HG03066 (cell line): Measurements from ENCODE around the gene PCBP3.
"Not testable (repeated sequence)": the region's sequence is repeated elsewhere in the genome, so short reads cannot be mapped to it uniquely, and the experiment has no call there.

Experiments
- ATAC-seq: cut with Tn5 transposase; IDR thresholded peaks from one replicate; pipeline ENCODE4 v1.9.1; 2021; ENCODE audit warnings: low read depth; ENCODE audit not compliant: unreplicated experiment

The PCBP3 gene

DNA sequence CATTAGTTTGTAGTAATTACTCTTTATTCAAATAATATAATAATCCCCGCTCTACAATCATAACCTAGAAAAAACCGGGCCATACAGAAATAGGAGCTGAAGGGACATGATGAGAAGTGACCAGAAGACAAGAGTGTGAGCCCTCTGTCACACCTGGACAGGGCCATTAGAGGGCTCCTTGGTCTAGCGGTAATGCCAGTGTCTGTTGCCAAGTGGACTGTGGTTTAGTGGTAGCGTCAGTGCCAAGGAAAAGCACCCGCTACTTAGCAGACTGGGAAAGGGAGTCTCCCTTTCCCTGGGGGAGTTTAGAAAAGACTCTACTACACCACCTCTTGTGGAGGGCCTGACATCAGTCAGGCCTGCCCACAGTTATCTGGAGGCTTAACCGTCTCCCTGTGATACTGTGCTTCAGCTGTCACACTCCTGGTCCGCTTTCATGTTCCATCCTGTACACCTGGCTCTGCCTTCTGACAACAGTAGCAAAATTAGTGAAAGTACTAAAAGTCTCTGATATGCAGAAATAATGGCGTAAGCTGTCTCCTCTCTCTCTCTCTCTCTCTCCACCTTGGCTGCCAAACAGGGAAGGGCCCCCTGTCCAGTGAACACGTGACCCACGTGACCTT, 19.2 kb downstream of the PCBP3 start:
- ATAC-seq = not testable (repeated sequence)

DNA sequence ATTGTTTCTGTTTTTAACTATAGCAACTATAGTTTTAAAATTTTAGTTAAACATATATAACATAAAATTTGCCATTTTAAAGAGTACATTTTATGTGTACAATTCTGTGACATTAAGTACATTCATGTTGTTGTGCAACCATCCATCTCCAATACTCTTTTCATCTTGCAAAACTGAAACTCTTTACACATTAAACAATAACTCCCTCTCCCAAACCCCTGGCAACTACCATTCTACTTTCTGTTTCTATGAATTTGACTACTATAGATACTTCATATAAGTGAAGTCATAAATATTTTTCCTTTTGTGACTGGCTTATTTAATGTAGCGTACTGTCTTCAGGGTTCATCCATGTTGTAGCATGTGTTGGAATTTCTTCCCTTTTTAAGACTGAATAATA, 25.9 kb downstream of the PCBP3 start:
- ATAC-seq = no peak

DNA sequence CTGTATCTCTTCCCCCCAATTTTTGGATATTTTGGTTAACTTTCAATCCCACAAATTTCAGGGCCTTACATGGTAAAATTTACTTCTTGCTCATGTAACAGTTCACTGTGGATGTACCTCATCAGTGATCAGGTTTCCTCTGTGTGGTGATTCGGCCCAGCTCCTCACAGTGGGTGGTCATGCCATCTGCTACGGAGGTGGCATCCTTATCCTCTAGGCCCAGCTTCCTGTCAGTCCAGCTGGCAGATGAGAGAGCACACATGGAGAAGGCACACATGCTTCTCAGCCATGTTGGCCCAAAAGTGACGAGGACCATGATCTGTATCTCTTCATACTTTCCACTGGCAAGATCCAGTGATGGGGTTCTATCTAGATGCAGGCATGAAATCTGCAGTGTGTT, 27.2 kb downstream of the PCBP3 start:
- ATAC-seq = no peak

DNA sequence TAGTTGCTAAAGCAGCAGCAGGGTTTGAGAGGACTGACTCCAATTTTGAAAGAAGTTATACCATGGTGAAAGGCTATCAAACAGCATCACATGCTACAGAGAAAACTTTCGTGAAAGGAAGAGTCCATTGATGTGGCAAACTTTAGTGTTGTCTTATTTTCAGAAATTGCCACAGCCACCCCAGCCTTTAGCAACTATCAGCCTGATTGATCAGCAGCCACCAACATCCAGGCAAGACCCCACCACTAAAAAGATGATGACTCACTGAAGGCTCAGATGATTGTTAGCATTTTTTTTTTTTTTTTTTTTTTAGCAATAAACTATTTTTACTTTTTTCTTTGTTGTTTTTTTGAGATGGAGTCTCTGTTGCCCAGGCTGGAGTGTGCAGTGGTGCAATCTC, 35.3 kb downstream of the PCBP3 start:
- ATAC-seq = not testable (repeated sequence)

DNA sequence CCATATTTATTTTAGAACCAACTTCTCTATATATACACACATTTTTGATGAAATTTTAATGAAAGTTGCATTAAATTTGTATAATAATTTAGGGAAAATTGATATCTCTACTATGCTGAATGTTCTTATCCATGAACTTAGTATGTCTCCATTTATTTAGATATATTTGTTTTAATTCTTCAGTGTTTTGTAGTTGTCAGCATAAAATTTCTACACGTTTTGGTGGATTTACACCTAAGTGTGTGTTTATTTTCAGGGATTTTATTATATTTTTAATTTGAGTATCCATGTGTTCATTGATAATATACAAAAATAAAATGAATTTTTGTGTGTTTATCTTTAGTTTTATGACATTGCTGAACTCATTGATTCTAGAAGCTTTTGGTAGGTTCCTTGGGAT, 36.7 kb downstream of the PCBP3 start:
- no peak for ATAC-seq

DNA sequence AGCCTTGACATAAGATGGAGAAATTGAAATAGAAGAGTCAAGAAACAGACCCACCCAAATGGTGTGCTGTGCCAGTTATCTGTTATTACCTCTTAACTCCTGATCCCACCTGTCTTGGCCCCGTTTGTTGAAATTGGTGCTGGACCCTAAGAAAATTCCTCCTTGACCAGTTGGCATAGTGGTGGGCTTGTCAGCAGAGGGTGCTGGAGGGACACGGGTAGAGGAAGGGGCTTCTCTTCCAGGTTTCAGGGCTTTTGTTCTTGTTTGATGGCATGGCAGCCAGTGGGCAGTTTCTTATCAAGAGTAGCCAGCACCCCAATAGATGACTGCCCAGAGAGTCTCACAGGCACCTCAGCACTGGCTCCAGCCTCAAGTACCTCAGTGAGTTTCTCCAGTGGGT, 51.6 kb downstream of the PCBP3 start:
- no peak for ATAC-seq

DNA sequence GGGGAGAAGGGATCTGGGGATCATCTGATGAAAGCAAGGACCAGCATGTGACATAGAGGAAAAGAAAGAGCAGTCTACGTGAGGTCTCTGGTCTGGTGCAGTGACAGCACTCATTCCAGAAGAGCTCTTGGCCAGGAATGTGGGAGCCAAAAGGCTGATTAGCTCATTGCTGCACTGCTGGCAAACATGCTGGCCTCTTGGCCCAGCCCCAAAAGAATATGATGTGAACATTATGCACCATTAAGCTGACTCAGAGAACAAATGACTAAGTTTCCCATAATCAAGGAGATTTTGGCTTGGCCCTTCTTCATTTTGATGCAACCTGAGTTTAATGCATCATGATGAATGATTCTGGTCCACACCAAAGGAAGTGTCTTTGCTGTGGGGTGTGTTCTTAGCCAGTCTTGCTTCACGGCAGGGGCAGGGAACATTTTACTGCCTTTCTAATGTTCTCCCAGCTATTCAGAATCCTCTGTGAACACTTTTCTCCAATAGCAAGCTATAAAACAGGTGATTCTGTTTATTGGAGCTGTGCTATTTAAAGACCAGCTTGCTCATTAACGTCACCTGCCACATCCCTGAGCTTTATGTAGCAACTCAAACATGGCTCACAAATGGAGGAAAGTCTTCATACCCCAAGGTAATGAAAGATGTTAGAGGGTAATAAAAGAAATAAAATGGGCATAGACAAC, 55.1 kb downstream of the PCBP3 start:
- no peak for ATAC-seq

DNA sequence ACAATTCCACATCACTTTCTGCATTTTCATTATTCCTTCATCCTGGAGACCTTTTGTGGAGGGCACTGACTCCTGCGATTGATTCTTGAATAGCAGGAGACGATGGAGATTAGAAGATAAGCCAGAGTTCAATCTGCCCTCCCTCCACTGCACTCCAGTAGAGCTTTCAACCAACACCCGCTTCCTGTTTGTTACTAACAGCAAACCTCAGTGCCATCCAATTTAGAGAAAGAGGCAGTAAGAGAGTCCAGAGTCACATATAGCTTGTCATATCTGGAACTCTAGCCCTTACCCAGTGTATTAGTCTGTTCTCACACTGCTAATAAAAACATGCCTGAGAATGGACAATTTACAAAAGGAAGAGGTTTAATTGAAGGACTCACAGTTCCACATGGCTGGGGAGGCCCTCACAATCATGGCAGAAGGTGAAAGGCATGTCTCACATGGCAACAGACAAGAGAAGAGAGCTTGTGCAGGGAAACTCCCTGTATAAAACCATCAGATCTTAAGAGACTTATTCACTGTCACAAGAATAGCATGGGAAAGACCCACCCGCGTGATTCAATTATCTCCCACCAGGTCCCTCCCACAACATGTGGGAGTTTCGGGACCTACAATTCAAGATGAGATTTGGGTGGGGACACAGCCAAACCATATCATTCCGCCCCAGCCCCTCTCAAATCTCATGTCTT, 55.9 kb downstream of the PCBP3 start:
- no peak for ATAC-seq

DNA sequence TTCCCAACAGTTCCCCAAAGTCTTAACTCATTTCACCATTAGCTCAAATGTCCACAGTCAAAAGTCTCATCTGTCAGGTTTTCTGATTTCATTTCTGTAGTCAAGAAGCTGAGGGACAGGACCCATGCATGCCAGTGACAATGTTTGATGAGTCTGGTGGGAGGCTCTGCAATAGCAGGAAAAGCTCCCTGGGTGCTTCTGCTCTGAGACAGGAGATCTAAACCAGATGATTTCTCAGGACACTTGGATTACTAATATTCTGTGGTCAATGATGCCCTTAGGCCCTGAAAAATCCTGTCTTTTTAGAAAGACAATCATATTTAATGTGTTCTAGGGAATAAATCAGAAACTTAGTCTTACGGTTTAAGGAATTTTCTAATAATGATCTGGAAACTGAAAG, 56.4 kb downstream of the PCBP3 start:
- ATAC-seq = no peak

DNA sequence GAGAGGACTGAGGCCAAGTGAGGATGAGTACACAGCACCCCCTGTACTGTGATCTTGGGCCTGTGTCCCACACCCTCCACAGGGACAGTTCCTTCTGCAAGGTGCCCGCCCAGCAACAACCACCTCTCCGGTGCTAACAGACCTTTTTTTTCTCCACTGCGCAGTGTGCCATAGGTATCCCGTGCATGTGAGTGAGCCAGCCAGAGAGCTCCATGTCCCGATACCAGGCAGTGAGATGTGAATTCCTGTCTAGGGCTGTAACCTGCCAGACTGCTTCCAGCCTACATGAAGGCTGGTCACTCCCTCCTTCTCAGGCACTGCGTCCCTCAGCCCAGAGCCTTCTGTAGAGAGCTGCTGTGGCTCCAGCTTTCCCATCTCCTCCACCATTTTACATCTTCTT, 56.9 kb downstream of the PCBP3 start:
- ATAC-seq = no peak

DNA sequence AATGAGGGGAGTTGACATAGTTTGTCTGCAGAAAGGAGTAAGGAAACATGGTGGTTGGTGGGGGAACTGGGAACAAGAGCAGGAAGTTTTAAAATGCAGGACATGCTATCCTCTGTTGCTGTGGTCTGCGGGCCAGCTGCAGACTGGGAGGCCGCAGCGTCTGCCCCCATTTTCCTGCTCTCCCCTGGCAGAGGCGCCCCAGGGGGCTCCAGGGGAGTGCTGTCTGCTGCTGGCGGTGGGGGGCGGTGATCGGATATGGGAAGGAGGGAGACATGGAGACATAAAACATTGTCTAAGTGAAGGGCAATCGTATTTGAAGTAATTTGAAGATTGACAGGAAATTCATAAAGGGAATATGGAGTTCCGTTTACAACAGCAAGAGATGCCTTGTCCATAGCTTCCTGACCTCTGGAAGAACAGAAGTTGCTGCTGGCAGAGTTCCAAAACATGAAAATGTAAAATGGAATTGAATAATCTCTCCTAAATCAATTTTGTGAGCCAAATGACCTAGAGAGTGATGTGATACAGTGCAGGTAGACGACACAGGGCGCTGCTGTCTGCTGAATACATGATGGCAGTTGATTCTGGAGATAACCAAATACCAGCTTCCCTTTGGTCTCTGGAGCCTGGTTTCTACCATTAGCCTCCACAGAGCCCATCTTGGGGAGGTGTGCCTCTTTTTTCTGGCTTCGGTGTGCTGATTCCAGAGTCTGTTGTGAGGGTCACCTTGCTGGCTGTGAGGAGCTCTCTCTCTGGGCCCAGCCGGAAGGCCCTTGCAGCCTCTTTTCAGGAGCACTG, 61.0 kb downstream of the PCBP3 start:
- ATAC-seq = no peak

DNA sequence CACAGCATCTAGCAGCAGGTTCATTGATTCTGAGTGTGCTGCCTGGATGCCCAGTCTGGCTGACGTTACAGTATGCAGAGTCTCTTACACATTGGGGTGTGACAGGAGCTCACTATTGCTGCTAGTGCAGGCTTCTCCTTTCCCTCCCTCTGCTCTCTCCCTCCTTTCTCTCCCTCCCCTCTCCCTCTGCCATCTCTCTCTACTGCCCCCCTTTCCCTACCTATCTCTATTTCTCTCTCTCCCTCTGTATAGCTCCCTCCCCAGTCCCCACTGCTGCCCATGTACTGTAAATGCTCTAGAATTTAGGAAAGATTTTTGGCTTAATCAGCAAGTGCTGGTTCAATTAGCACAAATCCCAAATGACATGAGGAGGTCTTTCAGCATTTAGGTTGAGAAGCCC, 62.8 kb downstream of the PCBP3 start:
- ATAC-seq = no peak

DNA sequence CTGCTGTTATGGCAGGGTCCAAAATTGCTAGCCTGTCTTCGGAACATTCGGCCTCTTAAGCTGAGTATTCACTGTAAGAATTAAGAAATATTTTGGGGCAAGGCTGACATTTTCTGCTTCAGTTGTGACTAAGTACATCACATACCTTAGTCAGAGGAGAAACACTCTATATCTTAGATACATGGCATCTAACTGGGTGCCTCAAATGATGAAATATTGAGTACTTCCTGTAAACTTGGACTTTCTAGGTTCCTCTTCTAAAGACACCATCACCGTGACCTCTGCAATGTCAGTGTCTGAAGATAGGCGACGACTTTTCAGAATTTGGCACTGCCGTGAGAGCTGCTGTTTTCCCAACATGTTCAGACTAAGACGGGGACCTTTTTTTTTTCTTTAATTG, 65.6 kb downstream of the PCBP3 start:
- no peak for ATAC-seq

DNA sequence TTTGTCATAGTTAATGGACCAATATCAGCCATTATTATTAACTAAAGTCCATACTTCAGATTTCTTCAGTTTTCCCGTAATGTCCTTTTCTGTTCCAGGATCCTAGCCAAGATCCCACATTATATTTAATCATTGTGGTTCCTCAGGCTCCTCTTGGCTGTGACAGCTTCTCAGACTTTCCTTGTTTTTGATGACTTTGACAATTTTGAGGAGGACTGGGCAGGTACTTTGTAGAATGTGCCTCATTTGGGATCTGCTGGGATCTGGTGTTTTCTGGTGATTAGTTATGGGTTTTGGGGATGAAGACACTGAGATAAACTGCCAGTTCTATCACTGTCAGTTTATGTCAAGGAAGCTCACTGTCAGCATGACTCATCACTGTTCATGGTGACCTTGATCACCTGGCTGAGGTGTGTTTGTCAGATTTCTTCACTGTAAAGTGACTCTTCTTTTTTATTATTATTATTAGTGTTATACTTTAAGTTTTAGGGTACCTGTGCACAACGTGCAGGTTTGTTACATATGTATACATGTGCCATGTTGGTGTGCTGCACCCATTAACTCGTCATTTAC, 66.3 kb downstream of the PCBP3 start:
- ATAC-seq = no peak

DNA sequence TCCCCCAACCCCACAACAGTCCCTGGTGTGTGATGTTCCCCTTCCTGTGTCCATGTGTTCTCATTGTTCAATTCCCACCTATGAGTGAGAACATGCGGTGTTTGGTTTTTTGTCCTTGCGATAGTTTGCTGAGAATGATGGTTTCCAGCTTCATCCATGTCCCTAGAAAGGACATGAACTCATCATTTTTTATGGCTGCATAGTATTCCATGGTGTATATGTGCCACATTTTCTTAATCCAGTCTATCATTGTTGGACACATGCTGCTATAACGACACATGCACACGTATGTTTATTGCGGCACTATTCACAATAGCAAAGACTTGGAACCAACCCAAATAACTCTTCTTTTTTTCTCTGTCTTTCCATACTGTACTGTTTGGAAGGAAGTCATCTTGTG, 66.8 kb downstream of the PCBP3 start:
- not testable (repeated sequence) for ATAC-seq

DNA sequence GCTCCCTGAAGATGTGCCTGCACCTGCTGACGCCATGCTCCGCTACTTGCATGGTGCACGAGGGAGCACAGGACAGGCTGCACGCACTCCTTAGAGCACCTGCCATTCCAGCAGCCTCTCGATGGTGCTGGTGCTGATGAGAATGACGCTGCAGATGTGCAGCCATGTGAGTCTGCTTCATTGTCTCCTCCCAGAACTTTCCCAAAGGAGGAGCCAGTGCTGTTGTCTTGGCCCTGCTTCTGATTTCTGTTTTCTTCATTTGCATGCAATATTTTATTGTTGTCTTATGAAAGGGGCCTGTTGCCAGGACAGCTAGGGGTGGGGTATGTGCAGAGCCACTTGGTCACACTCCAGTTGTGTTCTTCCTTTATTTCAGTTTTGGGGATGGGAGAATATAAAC, 70.1 kb downstream of the PCBP3 start:
- no peak for ATAC-seq

DNA sequence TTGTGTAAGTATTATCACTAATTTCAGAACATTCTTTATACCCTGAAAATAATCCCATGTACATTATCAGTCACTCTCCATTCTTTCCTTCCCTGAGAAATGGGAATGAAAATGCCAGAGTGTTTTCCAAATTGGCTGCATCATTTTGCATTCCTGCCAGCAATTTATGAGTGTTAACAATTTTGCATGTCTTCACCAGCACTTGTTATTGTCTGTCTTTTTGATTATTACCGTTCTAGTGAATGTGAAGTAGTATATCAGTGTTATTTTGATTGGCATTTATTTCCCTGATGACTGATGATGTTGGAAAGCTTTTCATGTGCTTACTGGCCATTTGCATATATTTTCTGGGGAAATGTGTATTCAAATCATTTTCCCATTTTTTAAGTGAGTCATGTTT, 71.9 kb downstream of the PCBP3 start:
- no peak for ATAC-seq

DNA sequence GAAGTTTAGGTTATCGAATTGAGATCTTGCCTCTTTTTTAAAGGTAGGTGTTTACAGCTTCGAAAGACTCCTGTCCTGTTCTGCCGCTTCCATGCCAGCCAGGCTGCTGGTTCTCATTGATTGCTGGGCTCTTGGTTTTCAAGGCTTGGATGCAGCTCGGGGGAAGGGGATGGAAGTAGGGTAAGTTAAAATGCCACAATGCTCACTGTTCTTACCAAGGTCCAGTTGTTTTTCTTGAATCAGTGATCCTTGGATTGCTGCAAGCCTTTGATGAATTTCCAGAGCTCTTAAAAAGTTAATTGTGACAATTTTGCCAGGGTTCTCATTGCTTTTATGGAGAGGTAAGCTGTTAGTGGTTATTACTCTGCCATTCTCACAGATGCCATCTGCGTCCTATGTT, 74.9 kb downstream of the PCBP3 start:
- no peak for ATAC-seq

DNA sequence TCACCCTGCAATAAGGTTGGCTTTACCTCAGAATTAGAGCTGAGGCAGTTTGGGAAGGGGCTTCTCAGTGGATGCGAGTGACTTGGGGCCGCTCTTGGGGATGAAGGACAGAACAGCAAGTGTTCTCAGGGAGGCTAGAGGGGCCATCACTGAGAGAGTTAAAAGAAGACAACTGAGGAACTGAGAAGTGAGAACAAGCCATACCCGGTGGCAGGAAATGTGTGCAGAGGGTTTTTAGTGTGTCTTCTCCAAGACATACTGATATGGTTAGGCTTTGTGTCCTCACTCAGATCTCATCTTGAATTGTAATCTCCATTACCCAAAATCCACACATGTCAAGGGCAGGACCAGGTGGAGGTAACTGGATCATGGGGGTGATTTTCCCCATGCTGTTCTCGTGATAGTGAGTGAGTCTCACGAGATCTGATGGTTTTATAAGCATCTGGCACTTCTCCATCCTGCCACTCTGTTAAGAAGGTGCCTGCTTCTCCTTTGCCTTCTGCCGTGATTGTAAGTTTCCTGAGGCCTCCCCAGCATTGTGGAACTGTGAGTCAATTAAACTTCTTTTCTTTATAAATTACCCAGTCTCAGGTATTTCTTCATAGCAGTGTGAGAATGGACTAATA, 75.8 kb downstream of the PCBP3 start:
- no peak for ATAC-seq

DNA sequence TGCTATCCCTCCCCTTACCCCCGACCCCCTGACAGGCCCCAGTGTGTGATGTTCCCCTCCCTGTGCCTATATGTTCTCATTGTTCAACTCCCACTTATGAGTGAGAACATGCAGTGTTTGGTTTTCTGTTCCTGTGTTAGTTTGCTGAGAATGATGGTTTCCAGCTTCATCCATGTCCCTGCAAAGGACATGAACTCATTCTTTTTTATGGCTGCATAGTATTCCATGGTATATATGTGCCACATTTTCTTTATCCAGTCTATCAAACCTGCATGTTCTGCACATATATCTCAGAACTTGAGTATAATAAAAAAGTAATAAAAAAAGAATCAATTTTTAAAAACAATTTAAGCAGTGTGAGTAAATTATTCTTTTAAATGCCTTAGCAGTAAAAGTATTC, 76.7 kb downstream of the PCBP3 start:
- ATAC-seq = not testable (repeated sequence)
